HG02870 (cell line): ENCODE data around the gene CRKL.

ENCODE experiments used
- ATAC-seq: cut with Tn5 transposase; IDR thresholded peaks from one replicate; pipeline ENCODE4 v1.9.1; 2021; ENCODE audit warnings: mild to moderate bottlenecking, moderate library complexity; ENCODE audit not compliant: unreplicated experiment

CRKL gene

DNA sequence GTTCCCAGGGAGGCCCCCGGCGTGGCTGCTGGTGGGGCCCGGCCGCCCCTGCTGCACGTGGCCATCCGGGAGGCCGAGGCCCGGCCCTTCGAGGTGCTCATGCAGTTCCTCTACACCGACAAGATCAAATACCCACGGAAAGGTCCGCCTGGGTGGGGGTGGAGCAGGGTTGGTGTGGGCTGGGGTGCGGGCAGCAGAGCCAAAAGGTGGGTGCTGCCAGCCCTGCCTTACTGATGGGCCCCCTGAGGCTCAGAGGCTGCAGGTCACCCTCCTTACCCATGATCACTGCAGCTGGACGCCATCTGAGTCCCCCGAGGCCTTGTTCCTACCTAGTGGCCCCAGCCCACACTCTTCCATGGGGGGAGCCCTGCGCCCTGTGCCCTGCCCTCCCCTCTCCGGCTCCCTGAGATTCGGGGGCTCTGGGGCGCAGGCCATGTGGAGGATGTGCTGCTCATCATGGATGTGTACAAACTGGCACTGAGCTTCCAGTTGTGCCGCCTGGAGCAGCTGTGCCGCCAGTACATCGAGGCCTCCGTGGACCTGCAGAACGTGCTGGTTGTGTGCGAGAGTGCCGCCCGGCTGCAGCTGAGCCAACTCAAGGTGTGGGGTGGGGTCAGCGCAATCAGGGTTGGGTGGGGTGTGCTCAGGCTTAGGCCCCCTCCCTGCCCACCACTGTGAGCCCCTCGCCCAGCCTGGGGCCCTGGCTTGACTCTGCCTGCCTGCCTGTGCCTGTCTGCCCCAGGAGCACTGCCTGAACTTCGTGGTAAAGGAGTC is 77.1 kb downstream of the CRKL start:
- no peak for ATAC-seq

DNA sequence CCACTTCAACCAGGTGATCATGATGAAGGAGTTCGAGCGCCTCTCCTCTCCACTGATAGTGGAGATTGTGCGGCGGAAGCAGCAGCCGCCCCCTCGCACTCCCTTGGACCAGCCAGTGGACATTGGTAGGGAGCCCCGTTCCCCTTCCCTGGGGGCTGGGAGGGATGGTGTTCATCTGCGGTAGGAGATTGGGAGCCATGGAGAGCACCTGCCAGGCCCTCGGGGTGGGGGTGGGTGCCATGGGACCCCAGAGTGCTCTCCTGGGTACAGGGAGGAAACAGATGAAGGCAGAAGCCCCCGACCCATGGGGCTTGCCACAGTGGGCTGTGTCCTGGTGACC is 77.7 kb downstream of the CRKL start:
- no peak for ATAC-seq

- ATAC-seq: no peak
These were observed 78.3 kb downstream of the CRKL start for GRCh38 chr22:20995329-20996030.

DNA sequence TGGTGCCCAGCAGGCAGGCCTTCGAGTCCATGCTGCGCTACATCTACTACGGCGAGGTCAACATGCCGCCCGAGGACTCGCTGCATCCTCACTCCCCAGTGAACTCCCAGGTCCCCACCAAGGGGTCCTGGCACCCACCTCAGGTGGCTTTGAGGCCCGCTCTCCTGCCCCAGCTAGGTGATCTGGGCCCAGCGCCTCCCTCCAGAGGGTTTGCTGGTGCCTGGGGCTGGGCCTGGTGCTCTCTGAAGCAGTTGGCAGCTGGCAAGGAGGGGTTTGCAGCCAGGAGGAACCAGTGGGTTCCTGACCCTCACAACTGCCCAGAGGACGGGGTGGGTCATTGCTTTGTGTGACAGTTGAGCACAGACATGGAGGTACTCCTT is 78.8 kb downstream of the CRKL start:
- no peak for ATAC-seq

DNA sequence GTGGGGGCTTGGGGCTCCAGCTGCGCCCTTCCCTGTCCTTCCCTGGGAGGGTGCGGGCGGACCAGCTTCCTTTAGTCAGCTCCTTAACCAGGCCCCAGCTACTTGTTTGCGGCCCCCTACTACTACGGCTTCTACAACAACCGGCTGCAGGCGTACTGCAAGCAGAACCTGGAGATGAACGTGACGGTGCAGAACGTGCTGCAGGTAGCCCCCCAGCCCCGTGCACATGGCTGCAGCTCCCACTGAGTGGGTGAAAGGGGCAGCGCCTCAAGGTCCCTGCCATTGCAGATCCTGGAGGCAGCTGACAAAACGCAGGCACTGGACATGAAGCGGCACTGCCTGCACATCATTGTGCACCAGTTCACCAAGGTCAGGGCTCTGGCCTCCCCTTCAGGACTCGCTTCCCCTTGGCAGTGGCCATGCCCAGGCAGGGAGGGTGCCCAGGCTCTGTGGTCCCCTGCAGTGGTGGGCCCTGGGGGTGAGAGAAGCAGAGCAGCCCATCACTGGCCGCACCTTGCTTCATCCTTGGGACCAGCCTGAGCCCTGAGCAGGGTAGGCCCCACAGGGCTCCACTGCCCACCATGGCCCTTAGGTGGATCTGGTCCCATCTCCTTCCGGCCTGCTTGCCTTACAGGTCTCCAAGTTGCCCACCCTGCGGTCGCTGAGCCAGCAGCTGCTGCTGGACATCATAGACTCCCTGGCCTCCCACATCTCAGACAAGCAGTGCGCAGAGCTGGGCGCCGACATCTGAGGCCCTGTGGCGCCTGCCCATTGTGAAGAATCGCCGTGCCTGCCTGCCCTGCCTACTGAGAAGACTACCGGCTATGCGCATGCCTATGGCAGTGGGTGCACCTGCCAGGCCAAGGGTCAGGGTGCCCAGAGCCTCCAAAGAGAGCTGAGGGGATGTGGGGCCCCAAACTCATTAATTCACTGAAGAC is 79.7 kb downstream of the CRKL start:
- ATAC-seq: no peak

GRCh38 chr22:20997536-20998257 is 80.5 kb downstream of the CRKL start:
- ATAC-seq: no peak

GRCh38 chr22:20998411-20999336 is 81.5 kb downstream of the CRKL start:
- no peak for ATAC-seq

DNA sequence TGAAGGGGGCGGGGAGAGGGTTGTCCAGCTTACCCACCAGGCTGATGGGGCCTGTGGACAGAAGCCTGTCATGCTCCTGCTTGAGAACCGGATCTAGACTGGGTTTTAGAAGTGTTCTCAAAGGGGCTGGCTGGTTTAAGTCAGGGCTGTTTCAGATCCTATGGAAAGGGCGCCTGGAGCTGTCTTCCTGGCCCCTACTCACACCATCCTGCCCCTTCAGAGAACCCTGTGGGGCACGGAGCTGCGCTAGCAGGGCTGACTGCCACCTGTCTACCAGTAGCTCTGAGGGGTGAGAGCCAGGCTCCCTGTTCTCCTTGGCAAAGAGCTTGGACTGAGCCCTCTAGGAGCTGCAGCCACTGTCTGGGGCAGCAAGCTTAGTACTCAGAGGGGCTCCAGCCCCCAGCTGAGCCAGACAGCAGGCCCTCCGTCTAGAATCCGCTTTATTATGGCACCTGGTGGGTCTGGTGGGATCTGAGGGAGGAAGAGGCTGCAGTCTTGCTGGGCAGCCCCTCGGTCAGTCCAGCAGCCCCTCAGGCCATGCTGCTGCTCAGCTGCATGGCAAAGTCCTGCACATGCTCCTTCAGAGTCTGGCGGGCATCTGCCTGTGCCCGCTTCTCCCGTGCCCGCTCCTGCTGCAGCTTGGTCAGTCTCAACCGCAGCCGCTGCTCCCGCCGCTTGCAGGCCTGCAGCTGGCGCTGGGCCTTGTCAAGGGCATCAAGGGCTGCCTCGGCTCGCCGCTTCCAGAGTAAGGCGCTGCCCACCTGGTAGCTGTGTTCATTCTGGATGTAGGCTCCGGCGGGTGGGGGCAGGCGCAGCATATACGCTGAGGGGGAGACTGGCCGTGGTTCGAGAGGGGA is 82.4 kb downstream of the CRKL start:
- no peak for ATAC-seq

DNA sequence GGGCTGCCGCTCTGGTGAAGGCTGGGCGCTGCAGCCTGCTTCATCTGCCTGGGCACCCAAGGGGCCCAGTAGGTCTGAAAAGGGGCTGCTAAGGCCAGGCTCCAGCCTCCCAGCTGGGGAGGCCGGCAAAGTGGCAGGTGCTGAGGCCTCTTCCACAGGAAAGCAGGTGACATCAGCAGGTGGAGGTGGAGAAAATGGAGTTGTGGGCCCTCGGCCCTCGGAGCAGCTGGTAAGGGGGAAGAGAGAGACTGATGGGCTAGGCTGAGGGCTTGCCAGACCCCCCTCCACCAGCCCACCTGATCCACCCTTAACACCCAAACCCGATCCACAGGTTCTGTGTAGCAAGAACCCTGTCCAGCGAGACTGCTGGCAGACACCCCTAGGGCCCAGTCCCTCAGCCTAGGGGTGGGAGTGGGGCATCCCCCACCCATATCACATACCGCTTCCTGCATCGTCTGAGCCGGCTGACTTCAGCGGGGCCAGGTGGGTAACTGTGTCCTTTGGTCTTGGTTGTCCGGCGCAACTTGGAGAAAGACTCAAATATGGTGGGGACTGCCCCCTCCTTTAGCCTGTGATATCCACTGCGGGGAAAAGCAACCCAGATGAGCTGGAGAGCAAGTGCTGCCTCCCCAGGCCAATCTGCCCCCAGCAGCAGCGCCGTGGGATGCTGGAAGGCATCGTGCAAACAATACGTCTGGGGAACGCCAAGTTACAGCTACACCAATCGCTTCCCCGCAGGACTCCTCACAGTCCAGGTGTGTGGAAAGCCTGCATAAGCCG is 83.2 kb downstream of the CRKL start:
- ATAC-seq: no peak

GRCh38 chr22:21000987-21001600 is 83.9 kb downstream of the CRKL start:
- ATAC-seq: peak; percentile 14

- peak; percentile 78 for ATAC-seq
These were observed 84.6 kb downstream of the CRKL start, which contains the start of gene THAP7 for GRCh38 chr22:21001601-21002325. Gene THAP7 (minus strand): TSS chr22:21002118. CDS start chr22:21001911, 207 bp downstream.
